LHCN-M2 (cell line): Measurements from ENCODE around the gene FBXW9. TPM values are rescaled to one million over a fixed set of nuclear protein-coding genes. Genes with fewer than 3 reads are reported as not detected.
A peak's percentile ranks its signal among the peaks of the same experiment; 100 is the strongest.
"Not testable (repeated sequence)": the region's sequence is repeated elsewhere in the genome, so short reads cannot be mapped to it uniquely, and the experiment has no call there.

Experiments used
- DNase-seq: peaks from one replicate; pipeline ENCODE4 v3.0.0-alpha.2; 2012; ENCODE audit warnings: low read depth
- total RNA-seq: library from RNA; depleted of rRNA; stranded (reverse); fragments of >200 nt; gene quantifications from 2 replicates; pipeline ENCODE4 v1.2.3, GENCODE V29; 2014

Gene FBXW9
- total RNA-seq, 1 experiment from 2014 or later: 8.1 TPM

- no peak for DNase-seq
These were observed 19.5 kb upstream of the FBXW9 start for GRCh38 chr19:12715929-12716328.

DNA sequence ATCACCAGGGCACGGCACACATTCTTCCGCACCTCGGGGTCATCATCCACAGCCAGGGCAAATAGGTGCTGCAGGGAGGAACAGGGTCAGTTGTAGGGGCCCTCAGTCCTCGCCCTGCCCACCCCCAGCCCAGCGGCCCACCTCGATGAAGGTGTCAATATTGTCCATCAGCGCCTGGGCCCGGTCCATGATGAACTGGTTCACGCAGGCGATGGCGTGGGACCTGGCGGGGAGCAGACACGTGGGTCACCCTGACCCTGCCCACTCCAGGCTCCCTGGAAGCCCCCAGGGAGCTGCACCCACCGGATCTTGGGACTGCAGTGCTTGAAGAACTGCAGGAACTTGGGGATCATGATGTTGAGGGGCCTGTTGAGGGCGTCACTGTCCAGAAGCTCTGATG lies 18.7 kb upstream of the FBXW9 start:
- DNase-seq: no peak

DNA sequence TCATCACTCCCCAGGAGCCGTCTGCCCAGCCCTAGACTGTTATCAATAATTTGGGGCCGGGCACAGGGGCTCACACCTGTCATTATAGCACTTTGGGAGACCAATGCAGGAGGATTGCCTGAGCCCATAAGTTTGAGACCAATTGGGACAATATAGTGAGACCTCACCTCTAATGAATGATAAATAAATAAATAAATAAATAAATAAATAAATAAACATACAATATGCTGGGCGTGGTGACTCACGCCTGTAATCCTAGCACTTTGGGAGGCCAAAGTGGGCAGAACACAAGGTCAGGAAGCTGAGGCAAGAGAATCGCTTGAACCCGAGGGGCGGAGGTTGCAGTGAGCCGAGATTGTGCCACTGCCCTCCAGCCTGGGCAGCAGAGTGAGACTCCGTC lies 16.9 kb upstream of the FBXW9 start:
- not testable (repeated sequence) for DNase-seq

DNA sequence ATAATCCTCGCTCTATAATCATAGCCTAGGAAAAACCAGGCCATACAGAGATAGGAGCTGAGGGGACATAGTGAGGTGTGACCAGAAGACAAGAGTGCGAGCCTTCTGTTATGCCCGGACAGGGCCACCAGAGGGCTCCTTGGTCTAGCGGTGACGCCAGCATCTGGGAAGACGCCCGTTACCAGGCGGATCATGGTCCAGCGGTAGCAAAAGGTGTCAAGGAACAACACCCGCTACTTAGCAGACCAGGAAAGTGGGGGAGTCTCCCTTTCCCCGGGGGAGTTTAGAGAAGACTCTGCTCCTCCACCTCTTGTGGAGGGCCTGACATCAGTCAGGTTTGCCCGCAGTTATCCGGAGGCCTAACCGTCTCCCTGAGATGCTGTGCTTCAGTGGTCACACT lies 15.6 kb upstream of the FBXW9 start:
- DNase-seq: not testable (repeated sequence)

GRCh38 chr19:12711187-12711586 lies 14.8 kb upstream of the FBXW9 start:
- no peak for DNase-seq

DNA sequence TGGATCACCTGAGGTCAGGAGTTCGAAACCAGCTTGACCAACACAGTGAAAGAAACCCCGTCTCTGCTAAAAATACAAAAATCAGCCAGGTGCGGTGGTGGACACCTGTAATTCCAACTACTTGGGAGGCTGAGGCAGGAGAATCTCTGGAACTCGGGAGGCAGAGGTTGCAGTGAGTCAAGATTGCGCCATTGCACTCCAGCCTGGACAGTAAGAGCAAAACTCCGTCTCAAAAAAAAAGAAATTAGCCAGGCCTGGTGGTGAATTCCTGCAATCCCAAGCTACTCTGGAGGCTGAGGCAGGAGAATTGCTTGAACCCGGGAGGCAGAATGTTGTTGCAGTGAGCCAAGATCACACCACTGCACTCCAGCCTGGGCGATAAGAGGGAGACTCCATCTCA lies 12.2 kb upstream of the FBXW9 start:
- DNase-seq: no peak

GRCh38 chr19:12706332-12706718 lies 9.9 kb upstream of the FBXW9 start:
- DNase-seq: no peak

DNA sequence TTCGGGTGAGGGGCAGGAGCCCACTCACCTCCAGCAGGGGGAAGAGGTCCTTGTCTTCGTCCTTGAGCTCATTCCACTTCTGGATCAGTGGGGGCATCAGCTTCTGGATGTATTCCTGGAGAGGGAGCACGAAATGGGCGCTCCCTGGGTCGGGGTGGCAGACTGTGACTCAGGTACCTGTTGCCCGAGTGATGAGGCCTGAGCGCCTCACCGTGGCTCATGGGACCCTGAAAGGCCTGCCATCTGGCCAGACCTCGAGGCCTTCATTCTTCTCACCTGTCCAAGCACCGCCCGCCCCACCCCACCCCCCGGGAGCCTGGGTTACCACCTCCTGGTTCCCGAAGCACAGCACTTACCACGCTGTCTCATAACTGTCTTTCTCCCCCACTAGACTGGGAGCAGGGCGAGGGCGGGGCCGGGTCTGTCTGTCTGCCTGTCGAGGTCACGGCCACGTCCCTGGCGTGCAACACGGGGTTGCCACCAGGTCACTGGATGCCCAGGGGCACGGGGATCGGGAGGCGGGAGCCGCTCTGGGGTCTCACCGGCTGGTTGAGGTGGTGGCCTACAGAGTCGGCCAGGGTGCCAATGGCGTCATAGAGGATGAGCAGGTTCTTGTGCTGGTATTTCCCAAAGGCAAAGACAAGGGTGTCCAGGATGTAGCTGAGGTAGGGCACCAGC lies 9.4 kb upstream of the FBXW9 start:
- no peak for DNase-seq

DNA sequence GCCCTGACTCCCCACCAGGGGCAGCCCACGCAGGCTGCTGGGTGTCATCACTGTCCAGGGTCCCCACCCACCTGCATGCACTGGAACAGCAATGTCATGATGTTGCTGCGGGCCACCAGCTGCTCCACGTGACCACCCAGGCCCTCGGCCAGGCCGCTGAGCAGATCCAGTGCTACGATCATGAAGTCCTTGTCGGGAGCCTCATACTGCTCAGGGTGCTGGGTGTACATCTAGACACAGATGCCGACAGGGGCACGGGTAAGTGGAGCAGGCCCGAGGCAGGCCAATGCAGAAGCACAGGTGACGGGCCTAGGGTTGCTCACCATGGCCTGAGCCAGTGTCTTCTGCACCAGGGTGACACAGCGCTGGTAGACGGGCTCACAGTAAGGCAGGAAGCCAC lies 8.7 kb upstream of the FBXW9 start:
- no peak for DNase-seq

DNA sequence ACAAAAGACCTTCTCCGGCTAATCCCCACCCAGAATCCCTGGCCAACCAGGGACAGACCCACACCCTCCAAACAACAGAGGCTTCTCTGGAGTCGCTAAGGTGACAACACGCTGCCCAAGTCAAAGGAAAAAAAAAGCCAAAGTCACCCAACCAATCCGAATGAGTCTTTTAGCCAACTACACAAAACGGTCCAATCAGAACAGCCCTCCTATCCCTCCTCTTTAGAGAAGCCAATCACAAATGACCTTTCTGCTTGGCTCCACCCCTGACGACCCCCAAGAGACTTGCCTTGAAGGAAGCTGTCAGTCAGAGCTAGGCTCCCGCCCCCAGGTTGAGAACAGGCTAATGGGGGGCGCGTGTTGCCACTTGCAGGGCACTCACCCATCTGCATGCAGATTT lies 6.6 kb upstream of the FBXW9 start:
- DNase-seq: peak; percentile 57

GRCh38 chr19:12701596-12702282 lies 5.3 kb upstream of the FBXW9 start:
- no peak for DNase-seq

GRCh38 chr19:12698138-12698537 lies 1.7 kb upstream of the FBXW9 start:
- DNase-seq: no peak

GRCh38 chr19:12697425-12697824 lies 994 bp upstream of the FBXW9 start:
- not testable (repeated sequence) for DNase-seq

DNA sequence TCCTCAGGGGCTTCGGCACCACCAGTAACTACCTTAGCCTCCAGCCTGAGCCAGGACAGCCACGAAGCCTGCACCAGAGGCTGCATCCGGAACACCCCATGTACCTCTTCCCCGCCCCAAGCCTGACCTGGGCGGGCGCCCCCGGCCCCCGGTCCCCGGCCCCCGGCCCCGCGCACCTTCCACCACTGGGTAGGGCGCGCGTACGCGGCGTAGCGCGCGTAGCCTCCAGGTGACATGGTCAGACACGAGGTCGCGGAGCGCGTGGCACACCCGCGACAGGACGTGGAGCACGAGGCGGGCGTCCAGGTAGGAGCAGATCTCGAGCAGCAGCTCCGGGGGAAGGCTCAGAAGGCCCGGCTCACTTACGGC lies 450 bp downstream of the FBXW9 start:
- DNase-seq: no peak

- no peak for DNase-seq
These were observed 917 bp downstream of the FBXW9 start for GRCh38 chr19:12695514-12695913.

- no peak for DNase-seq
These were observed 1.3 kb downstream of the FBXW9 start for GRCh38 chr19:12695096-12695495.

- no peak for DNase-seq
These were observed 1.8 kb downstream of the FBXW9 start for GRCh38 chr19:12694641-12695040.

DNA sequence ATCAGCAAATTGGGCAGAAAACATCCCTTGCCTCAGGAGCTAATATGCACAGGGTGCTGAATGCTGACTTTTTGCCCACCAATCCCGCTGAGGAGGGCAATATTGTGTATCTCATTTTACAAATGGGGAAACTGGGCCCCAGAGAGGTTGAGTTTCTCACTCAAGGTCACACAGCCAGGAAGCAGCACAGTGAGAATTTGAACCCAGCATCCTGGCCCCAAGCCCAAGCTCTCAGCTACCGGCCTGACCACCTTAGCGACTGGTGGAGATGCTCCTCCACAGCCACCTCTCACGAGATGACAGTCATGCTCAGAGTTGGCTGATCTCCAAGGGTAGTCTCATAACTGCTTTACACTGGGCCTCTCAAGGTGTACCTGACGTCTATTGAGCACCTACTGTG lies 3.5 kb downstream of the FBXW9 start:
- no peak for DNase-seq

DNA sequence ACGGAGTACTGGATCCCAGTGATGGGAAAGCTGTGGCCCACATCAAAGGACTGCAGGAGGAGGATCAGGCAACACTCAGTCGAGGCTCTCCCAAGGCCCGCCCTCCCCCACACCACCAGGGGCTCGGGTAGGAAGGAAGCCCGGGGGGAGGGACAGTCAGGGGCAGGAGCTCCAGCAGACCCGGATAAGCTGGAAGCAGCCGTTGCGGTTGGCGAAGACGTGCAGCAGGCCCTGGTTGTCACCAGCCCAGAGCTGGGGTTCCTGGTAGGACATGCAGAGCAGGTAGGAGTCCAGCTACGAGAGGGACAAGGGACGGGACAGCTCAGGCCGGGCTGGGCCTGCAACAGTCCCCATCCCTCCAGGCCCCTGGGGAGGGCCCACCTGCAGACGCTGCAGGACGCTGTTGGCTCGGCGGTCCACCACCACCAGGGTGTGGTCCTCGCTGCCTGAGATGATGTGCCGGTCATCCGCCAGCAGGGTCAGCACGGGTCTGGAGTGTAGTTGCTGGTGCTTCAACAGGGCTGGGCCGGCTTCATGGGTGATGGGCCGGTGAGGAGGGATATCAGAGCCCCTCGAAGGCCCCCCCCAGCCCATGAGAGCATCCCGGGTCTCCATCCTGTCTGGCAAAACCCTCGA lies 6.7 kb downstream of the FBXW9 start:
- DNase-seq: no peak

- no peak for DNase-seq
These were observed 7.4 kb downstream of the FBXW9 start for GRCh38 chr19:12689012-12689411.

- DNase-seq: no peak
These were observed 8.8 kb downstream of the FBXW9 start, which contains the start of gene GNG14 for GRCh38 chr19:12687496-12688196. Gene GNG14 (plus strand): TSS chr19:12687998. CDS start chr19:12688049, 51 bp downstream.

DNA sequence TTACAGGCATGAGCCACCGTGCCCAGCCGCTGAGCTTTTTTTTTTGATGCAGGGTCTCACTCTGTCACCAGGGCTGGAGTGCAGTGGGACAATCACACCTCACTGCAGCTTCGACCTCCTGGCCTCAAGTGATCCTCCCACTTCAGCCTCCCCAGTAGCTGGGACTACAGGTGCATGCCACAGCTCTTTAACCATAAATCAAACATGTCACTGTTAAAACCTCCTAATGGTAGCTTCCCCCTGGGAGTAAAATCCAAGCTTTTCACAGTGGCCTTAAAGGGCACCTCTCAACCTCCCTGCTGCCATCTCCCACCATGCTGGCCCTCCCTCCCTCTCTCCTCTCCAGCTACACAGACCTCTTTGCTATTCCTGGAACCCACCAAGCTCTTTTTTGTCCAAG lies 10.6 kb downstream of the FBXW9 start:
- DNase-seq: no peak
